ENCODE results near the gene PPP4C. TPM values are rescaled to one million over a fixed set of nuclear protein-coding genes. Genes with fewer than 3 reads are reported as not detected.

The PPP4C gene
- 107 and 123 TPM in 2 replicates for total RNA-seq
- 212 and 236 TPM in 2 replicates for polyA plus RNA-seq

DNA sequence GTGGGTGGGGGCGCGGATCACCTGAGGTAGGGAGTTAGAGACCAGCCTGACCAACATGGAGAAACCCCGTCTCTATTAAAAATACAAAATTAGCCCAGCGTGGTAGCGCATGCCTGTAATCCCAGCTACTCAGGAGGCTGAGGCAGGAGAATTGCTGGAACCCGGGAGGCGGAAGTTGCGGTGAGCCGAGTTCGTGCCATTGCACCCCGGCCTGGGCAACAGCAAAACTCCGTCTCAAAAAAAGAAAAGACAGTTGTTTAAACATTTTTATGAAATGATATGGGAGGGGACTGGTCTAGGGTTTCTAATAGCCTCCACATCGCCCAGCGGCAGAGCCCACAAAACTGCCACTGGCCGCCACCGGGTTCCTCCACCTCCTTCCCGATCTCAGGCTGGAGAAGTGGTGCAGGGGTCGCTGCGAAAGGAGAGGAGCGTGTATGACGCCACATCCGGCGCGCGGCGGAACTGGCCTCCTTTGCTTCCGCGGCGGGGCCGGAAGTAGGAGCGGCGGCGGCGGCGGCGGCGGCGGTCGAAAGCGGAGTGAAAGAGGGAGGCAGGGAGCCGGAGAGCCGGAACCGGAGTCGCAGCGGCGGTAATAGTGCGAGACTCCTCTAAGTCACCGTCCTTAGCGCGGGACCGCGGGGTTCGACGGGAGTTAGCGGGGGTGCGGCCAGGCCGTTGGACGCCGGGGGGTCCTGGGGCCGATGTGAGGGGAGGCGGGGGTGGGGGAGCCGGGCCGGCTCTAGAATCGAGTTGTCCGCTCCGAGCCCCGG, at the start of gene PPP4C:
TSS of gene PPP4C (plus strand) at position 492 of the 773 bp plus-strand sequence. CDS start 384 bp downstream, outside the sequence.
- DNase-seq (ENCODE audit: low spot score) = peak; percentile 95
- peaks cover 45% of the 10 kb centered on the region for H3K79me2 ChIP-seq
- TF ChIP-seq EZH2phosphoT487 (IDR thresholded peaks at IDR 0.05; ENCODE audit: low read depth, severe bottlenecking, unreplicated experiment) = no peak
- TF ChIP-seq EZH2 (IDR thresholded peaks at IDR 0.05; ENCODE audit: borderline replicate concordance) = no peak
- TF ChIP-seq, protein P1, sequence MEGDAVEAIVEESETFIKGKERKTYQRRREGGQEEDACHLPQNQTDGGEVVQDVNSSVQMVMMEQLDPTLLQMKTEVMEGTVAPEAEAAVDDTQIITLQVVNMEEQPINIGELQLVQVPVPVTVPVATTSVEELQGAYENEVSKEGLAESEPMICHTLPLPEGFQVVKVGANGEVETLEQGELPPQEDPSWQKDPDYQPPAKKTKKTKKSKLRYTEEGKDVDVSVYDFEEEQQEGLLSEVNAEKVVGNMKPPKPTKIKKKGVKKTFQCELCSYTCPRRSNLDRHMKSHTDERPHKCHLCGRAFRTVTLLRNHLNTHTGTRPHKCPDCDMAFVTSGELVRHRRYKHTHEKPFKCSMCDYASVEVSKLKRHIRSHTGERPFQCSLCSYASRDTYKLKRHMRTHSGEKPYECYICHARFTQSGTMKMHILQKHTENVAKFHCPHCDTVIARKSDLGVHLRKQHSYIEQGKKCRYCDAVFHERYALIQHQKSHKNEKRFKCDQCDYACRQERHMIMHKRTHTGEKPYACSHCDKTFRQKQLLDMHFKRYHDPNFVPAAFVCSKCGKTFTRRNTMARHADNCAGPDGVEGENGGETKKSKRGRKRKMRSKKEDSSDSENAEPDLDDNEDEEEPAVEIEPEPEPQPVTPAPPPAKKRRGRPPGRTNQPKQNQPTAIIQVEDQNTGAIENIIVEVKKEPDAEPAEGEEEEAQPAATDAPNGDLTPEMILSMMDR (IDR thresholded peaks at IDR 0.05; ENCODE audit: poor library complexity) = peak; percentile 11

DNA sequence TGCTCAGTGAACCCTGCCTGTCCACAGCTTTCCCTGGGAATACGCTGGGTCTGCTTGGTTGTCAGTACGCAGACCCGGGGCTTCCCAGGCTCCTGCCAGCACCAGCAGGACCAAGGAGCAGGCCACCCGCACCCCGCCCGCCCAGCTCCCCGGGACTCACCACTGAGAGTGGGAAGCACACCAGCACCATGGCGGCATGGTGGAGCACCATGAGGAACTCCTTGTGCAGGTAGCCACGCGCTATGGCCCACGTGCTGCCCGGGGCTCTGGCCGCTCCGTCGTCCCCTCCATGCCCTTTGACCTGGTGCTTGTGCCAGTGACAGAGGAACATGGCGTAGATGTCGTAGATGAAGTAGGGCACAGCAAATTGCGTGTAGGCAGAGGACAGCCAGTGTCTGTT, 49.3 kb upstream of the PPP4C start:
- Histone ChIP-seq H3K4me3 (no peak overlapping the region), H3K9me2 (replicated peaks; ENCODE audit: insufficient read depth) (no peaks in the 10 kb centered on the region), H3K27ac (no peak overlapping the region), H3K4me2 (no peak overlapping the region), H3K4me1 (ENCODE audit: insufficient read depth) (peaks cover 6% of the 10 kb centered on the region), H3K27me3 (peaks cover 47% of the 10 kb centered on the region), H4K20me1 (ENCODE audit: insufficient read depth, poor library complexity, severe bottlenecking) (no peaks in the 10 kb centered on the region), H3K79me2 (no peaks in the 10 kb centered on the region), H3K9me3 (ENCODE audit: low read depth) (no peaks in the 10 kb centered on the region), H2AFZ (no peak overlapping the region), H3K36me3 (replicated peaks; ENCODE audit: insufficient read depth, low read depth) (no peaks in the 10 kb centered on the region)
- TF ChIP-seq, protein P1 (IDR thresholded peaks at IDR 0.05; ENCODE audit: poor library complexity) = no peak
- TF ChIP-seq EZH2 (IDR thresholded peaks at IDR 0.05; ENCODE audit: borderline replicate concordance) (no peak), EZH2phosphoT487 (IDR thresholded peaks at IDR 0.05; ENCODE audit: low read depth, severe bottlenecking, unreplicated experiment) (no peak)
- DNase-seq (ENCODE audit: low spot score) = no peak
- 91% methylated on average over 13 of the region's 18 CpGs for WGBS (ENCODE audit: low lambda C conversion rate, missing lambda C conversion rate)

More for the DNA sequence above, at the start of gene PPP4C:
- peak within 1 kb of the TSS; percentile 82 for H3K4me3 ChIP-seq
- 7% methylated on average over 29 of the region's 67 CpGs for WGBS (ENCODE audit: low lambda C conversion rate, missing lambda C conversion rate)
- peaks cover 21% of the 10 kb centered on the region for H3K4me1 ChIP-seq (ENCODE audit: insufficient read depth)
- no peaks in the 10 kb centered on the region for H3K9me3 ChIP-seq (ENCODE audit: low read depth)
- H4K20me1 ChIP-seq (ENCODE audit: insufficient read depth, poor library complexity, severe bottlenecking) = peaks cover 21% of the 10 kb centered on the region
- H3K9me2 ChIP-seq (replicated peaks; ENCODE audit: insufficient read depth) = no peaks in the 10 kb centered on the region
- no peaks in the 10 kb centered on the region for H3K27me3 ChIP-seq
- no peaks in the 10 kb centered on the region for H3K36me3 ChIP-seq (replicated peaks; ENCODE audit: insufficient read depth, low read depth)
- H2AFZ ChIP-seq = peak within 1 kb of the TSS; percentile 77
- H3K4me2 ChIP-seq = peak within 1 kb of the TSS; percentile 92
- H3K27ac ChIP-seq = peak within 1 kb of the TSS; percentile 99

DNA sequence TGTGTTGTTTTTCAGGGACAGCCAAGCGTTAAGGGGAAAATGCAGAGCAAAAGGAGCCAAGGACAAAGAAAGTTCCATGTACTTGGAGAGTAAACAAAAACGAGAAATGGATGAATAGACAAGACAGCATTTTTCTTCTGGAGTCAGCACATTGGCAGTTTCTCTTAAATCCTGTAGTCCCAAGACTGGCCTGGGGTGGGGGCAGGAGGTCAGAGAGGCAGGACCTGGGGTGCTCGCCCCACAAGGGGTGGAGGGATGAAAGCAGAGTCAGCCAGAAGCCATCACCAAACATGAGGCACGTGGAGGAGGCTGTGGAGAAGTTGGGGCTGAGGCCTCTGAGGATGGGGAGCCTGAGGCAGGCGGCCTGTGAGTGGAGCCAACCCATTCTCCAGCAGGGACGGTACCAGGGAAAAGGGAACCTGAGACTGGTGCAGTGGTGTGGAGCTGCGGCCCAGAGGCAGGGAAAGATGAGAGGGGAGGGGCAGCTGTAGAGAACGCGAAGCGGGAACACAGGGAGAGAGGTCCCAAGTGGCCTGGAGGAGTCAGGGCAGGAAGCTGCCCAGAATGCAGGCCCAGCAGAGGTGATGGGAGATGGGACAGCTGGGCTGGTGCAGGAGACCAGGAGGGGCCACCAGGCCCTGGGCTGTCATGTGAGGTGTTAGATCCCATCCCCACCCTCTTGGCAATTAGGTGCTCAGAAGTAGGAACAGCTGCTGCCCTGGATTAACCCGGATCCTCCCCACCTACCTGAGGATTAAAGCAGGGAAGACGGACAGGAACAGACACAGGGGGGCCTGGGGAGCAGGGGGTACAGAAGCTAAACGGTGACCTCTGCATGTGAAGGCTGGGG, 48.0 kb upstream of the PPP4C start:
- H3K9me2 ChIP-seq (replicated peaks; ENCODE audit: insufficient read depth) = no peaks in the 10 kb centered on the region
- peaks cover 7% of the 10 kb centered on the region for H3K4me1 ChIP-seq (ENCODE audit: insufficient read depth)
- no peaks in the 10 kb centered on the region for H4K20me1 ChIP-seq (ENCODE audit: insufficient read depth, poor library complexity, severe bottlenecking)
- no peak overlapping the region for H3K27ac ChIP-seq
- TF ChIP-seq EZH2phosphoT487 (IDR thresholded peaks at IDR 0.05; ENCODE audit: low read depth, severe bottlenecking, unreplicated experiment) = no peak
- TF ChIP-seq, protein P1 (IDR thresholded peaks at IDR 0.05; ENCODE audit: poor library complexity) = no peak
- no peaks in the 10 kb centered on the region for H3K36me3 ChIP-seq (replicated peaks; ENCODE audit: insufficient read depth, low read depth)
- 69% methylated on average over 13 of the region's 13 CpGs for WGBS (ENCODE audit: low lambda C conversion rate, missing lambda C conversion rate)
- H3K79me2 ChIP-seq = no peaks in the 10 kb centered on the region
- no peak overlapping the region for H3K4me3 ChIP-seq
- no peak for DNase-seq (ENCODE audit: low spot score)
- H3K9me3 ChIP-seq (ENCODE audit: low read depth) = no peaks in the 10 kb centered on the region
- peaks cover 61% of the 10 kb centered on the region for H3K27me3 ChIP-seq
- no peak overlapping the region for H3K4me2 ChIP-seq
- H2AFZ ChIP-seq = no peak overlapping the region
